Stimulated activated CD4-positive, alpha-beta T cell treated with anti-CD3 and anti-CD28 coated beads, TNF-alpha, amount 100 ng/mL, for 24 hours (primary cell): Measurements from ENCODE around the gene GCH1.

Experiments
- DNase-seq, 3 experiments: peaks; one replicate each; pipeline ENCODE4 v3.0.0-alpha.2; 2020; ENCODE audit warnings: low read depth in 3 of 3

Gene GCH1

GRCh38 chr14:54798465-54799124 is 104.0 kb downstream of the GCH1 start:
- no peak for DNase-seq

- no peak for DNase-seq
These were observed 104.6 kb downstream of the GCH1 start for GRCh38 chr14:54797986-54798385.

GRCh38 chr14:54797556-54797955 is 105.1 kb downstream of the GCH1 start:
- no peak for DNase-seq

- DNase-seq = no peak
These were observed 105.7 kb downstream of the GCH1 start for GRCh38 chr14:54796961-54797360.

- no peak for DNase-seq
These were observed 107.8 kb downstream of the GCH1 start for GRCh38 chr14:54794796-54795195.

- no peak for DNase-seq
These were observed 108.5 kb downstream of the GCH1 start for GRCh38 chr14:54794159-54794558.

GRCh38 chr14:54792288-54792687 is 110.3 kb downstream of the GCH1 start:
- DNase-seq = no peak
